Skeletal muscle satellite cell (primary cell): ENCODE results near the gene GNGT2.
"Not testable (repeated sequence)": the region's sequence is repeated elsewhere in the genome, so short reads cannot be mapped to it uniquely, and the experiment has no call there.

Source experiments
- H3K27me3 ChIP-seq: 2 replicates; pipeline ENCODE4 v1.7.0; 2013; ENCODE audit warnings: low read length; ENCODE audit not compliant: control insufficient read depth, insufficient read depth
- H3K36me3 ChIP-seq: 2 replicates; pipeline ENCODE4 v1.7.0; 2013; ENCODE audit warnings: mild to moderate bottlenecking, control low read depth, low read length; ENCODE audit not compliant: insufficient read depth
- H3K4me1 ChIP-seq: 2 replicates; pipeline ENCODE4 v1.7.0; 2013; ENCODE audit warnings: low read length; ENCODE audit not compliant: control insufficient read depth, insufficient read depth
- H3K4me2 ChIP-seq: 2 replicates; pipeline ENCODE4 v1.7.0; 2013; ENCODE audit warnings: mild to moderate bottlenecking, low read length
- H3K4me3 ChIP-seq: 2 replicates; pipeline ENCODE4 v1.7.0; 2013; ENCODE audit warnings: low read length
- H3K9ac ChIP-seq: 2 replicates; pipeline ENCODE4 v1.7.0; 2013; ENCODE audit warnings: mild to moderate bottlenecking, low read depth, low read length, moderate library complexity
- H3K9me3 ChIP-seq: replicated peaks from 2 replicates; pipeline ENCODE4 v1.7.0; 2013; ENCODE audit warnings: mild to moderate bottlenecking, control low read depth, low read length

Gene GNGT2

GRCh38 chr17:49183801-49184200 lies 26.6 kb downstream of the GNGT2 start:
- Histone ChIP-seq H3K27me3 (peaks cover 7% of the 10 kb centered on the region), H3K9me3 (no peaks in the 10 kb centered on the region)

GRCh38 chr17:49183341-49183740 lies 27.0 kb downstream of the GNGT2 start:
- Histone ChIP-seq H3K4me1 (no peaks in the 10 kb centered on the region), H3K36me3 (no peaks in the 10 kb centered on the region), H3K4me2 (no peak overlapping the region), H3K9me3 (no peaks in the 10 kb centered on the region), H3K4me3 (no peak overlapping the region), H3K9ac (no peak overlapping the region), H3K27me3 (peaks cover 7% of the 10 kb centered on the region)

More at GRCh38 chr17:49183801-49184200, 26.6 kb downstream of the GNGT2 start:
- Histone ChIP-seq H3K4me3 (no peak overlapping the region), H3K9ac (no peak overlapping the region), H3K4me2 (no peak overlapping the region), H3K36me3 (no peaks in the 10 kb centered on the region), H3K4me1 (no peaks in the 10 kb centered on the region)

- Histone ChIP-seq H3K4me2 (no peak overlapping the region), H3K9me3 (peaks cover 2% of the 10 kb centered on the region), H3K36me3 (no peaks in the 10 kb centered on the region)
Measured at GRCh38 chr17:49180998-49181635, 29.3 kb downstream of the GNGT2 start.

GRCh38 chr17:49180303-49180702 lies 30.1 kb downstream of the GNGT2 start:
- Histone ChIP-seq H3K27me3 (peaks cover 7% of the 10 kb centered on the region), H3K4me1 (no peaks in the 10 kb centered on the region), H3K9ac (no peak overlapping the region), H3K36me3 (no peaks in the 10 kb centered on the region), H3K4me3 (no peak overlapping the region), H3K9me3 (peaks cover 9% of the 10 kb centered on the region), H3K4me2 (no peak overlapping the region)

More at GRCh38 chr17:49180998-49181635, 29.3 kb downstream of the GNGT2 start:
- no peak overlapping the region for H3K9ac ChIP-seq
- H3K27me3 ChIP-seq: peaks cover 7% of the 10 kb centered on the region
- H3K4me3 ChIP-seq: no peak overlapping the region
- H3K4me1 ChIP-seq: no peaks in the 10 kb centered on the region

- not testable (repeated sequence) for H3K4me3 ChIP-seq, H3K9ac ChIP-seq, H3K9me3 ChIP-seq, H3K36me3 ChIP-seq, H3K27me3 ChIP-seq, H3K4me2 ChIP-seq, H3K4me1 ChIP-seq
Measured at GRCh38 chr17:49175978-49176377, 34.4 kb downstream of the GNGT2 start.

- peaks cover 45% of the 10 kb centered on the region for H3K27me3 ChIP-seq
- H3K36me3 ChIP-seq, H3K4me3 ChIP-seq, H3K9ac ChIP-seq, H3K4me2 ChIP-seq, H3K4me1 ChIP-seq, H3K9me3 ChIP-seq: not testable (repeated sequence)
Measured at GRCh38 chr17:49170711-49171110, 39.7 kb downstream of the GNGT2 start.

- peaks cover 48% of the 10 kb centered on the region for H3K27me3 ChIP-seq
- no peaks in the 10 kb centered on the region for H3K4me1 ChIP-seq
- no peak overlapping the region for H3K4me3 ChIP-seq
- no peak overlapping the region for H3K9ac ChIP-seq
- H3K9me3 ChIP-seq: no peaks in the 10 kb centered on the region
- no peak overlapping the region for H3K4me2 ChIP-seq
- H3K36me3 ChIP-seq: no peaks in the 10 kb centered on the region
Measured at GRCh38 chr17:49170216-49170615, 40.2 kb downstream of the GNGT2 start.

- H3K4me2 ChIP-seq: no peak overlapping the region
- no peaks in the 10 kb centered on the region for H3K9me3 ChIP-seq
- no peak overlapping the region for H3K9ac ChIP-seq
- no peak overlapping the region for H3K4me3 ChIP-seq
- H3K4me1 ChIP-seq: no peaks in the 10 kb centered on the region
- no peaks in the 10 kb centered on the region for H3K36me3 ChIP-seq
- peaks cover 55% of the 10 kb centered on the region for H3K27me3 ChIP-seq
Measured at GRCh38 chr17:49168706-49169105, 41.7 kb downstream of the GNGT2 start.

- Histone ChIP-seq H3K27me3 (peaks cover 60% of the 10 kb centered on the region), H3K4me3 (no peak overlapping the region), H3K9ac (no peak overlapping the region), H3K9me3 (no peaks in the 10 kb centered on the region), H3K36me3 (no peaks in the 10 kb centered on the region), H3K4me2 (no peak overlapping the region), H3K4me1 (no peaks in the 10 kb centered on the region)
Measured at GRCh38 chr17:49165143-49165542, 45.2 kb downstream of the GNGT2 start.

- Histone ChIP-seq H3K4me3 (no peak overlapping the region), H3K27me3 (peaks cover 57% of the 10 kb centered on the region), H3K4me1 (no peaks in the 10 kb centered on the region), H3K36me3 (no peaks in the 10 kb centered on the region), H3K9me3 (no peaks in the 10 kb centered on the region), H3K9ac (no peak overlapping the region), H3K4me2 (no peak overlapping the region)
Measured at GRCh38 chr17:49162866-49163265, 47.5 kb downstream of the GNGT2 start.

GRCh38 chr17:49157784-49158183 lies 52.6 kb downstream of the GNGT2 start:
- Histone ChIP-seq H3K4me3 (no peak overlapping the region), H3K36me3 (no peaks in the 10 kb centered on the region), H3K9ac (no peak overlapping the region), H3K4me2 (no peak overlapping the region), H3K9me3 (no peaks in the 10 kb centered on the region), H3K4me1 (no peaks in the 10 kb centered on the region), H3K27me3 (peaks cover 51% of the 10 kb centered on the region)

GRCh38 chr17:49156256-49156655 lies 54.1 kb downstream of the GNGT2 start:
- Histone ChIP-seq H3K4me2 (no peak overlapping the region), H3K4me1 (no peaks in the 10 kb centered on the region), H3K9me3 (no peaks in the 10 kb centered on the region), H3K36me3 (no peaks in the 10 kb centered on the region), H3K4me3 (no peak overlapping the region), H3K9ac (no peak overlapping the region), H3K27me3 (peaks cover 46% of the 10 kb centered on the region)
